Endometrium (tissue), 2 donors: ENCODE data around the gene DRD3.

Source experiments
- FAIRE-seq: peaks from 2 replicates; lab custom pipeline; 2012; peaks lifted over from hg19 to GRCh38; lab: Jason Lieb, UNC
- donor health status: control.
- donor health status: control.

The DRD3 gene

DNA sequence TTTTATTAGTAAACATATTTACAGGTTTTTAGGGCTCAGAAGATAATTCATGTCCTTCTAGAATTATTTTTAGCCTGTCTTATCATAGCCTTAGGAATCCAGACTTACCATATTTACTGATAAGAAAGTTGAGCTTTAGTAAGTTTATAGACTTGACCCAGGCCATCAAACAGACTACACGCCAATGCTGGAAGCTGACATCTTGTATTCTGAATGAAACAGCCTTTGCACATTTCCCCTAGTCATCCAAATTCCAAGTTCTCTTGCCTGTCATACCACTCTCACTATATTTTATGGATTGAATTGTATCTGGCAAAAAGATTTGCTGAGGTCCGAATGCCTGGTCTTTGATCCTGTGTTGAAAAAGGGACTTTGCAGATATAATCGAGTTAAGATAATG, 58.6 kb downstream of the DRD3 start:
- no peak for FAIRE-seq

DNA sequence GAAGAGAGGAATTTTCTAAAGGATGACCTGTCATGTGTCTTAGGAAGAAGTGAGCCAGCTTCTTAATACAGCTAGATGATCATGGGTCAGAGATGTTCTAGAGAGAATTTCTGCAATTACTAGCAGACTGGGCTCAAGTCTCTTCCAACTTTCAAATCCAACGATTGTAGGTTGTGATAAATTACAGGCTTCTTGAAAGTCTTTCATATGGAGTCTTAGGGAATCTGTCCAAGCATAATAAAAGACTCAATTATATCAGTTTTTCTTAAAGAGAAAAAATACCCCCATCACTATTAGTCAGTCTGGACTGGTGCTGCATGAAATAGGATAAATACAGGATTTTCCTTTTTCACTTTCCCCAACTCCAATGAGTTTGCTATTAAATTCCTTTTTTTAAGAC, 59.1 kb downstream of the DRD3 start:
- FAIRE-seq = no peak

DNA sequence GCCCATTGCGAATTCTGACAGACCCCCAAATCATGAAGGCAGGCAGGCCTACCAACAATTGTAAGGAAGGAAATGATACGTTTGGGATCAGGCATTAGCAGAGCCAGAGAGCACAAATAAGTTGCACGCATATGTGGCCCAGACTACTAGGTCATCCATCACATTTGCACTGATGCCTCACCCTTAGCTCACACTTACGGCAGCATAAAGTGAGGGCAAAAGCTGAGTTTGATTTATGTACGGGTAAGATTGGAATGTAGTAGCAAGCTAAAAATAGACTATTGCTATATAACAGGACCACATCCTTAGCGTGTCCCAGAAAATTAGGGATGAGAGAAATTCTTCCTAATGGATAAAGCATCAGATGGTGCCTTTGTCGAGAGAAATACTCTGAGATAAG, 63.7 kb downstream of the DRD3 start:
- FAIRE-seq = no peak

DNA sequence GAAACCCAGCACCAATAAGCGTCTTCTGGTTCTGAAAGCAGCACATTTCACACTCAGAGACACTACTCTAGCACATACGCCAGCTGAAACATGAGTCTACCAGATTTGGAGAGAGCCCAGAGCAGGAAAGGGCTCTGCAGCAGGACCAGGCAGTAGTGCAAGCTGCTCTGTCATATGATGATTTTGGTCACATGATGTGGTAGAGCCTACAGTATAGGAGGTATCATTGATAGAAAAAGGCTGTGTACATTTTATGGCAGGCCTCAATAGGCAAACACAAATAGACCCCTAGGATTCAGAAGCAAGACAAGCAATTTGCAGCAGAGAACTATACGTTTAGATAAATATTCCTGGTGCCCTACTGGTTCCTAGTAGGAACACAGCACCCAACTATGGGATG, 64.1 kb downstream of the DRD3 start:
- FAIRE-seq = no peak

DNA sequence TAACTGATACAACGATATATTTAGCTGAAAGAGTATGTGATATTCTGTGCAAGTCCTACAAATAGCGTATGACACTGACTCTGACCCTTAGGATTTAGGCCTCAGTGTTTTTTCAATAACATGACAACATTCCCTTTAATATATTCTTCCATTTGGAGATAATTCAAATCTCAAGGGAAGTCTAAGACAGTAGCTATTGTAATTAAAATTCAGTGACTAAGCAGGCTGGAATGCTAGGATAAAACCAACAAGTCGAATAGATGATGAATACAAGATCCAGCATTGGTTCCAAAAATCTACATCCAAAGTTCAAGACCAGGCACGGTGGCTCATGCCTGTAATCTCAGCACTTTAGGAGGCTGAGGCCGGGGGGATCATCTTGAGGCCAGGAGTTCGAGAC, 66.2 kb downstream of the DRD3 start:
- no peak for FAIRE-seq

DNA sequence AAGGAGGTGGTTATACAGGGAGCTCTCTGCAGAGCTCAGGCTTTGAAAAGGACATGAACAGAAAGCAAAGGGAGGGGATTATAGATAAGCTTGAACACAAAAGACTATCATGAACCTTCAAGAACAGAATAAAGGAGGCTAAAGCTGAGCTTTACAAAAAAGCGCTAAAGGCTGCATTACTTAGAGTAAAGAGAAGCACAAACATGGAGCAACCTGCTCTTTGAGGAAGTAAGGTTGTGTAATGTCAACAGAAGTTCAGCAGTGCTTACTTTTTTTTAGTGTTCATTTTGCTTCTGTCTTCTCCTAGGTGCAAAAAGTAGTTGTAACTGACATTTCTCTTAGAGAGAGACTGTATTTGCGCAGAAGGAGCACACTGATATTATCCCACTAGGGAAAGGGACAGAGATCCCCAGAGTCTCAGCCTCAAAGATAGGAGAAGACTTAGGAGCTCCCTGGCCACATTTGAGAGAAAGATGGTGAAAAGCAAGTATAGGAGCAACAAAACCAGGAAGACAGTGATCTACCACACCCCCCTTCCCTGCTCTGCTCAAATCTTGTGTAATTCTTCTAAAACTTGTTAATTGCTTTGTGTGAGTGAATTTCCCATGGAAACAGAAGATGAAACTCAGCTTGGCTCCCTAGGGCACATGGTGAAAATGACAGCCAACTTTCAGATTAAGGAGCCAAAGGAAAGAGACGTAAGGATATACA, 67.6 kb downstream of the DRD3 start:
- no peak for FAIRE-seq

DNA sequence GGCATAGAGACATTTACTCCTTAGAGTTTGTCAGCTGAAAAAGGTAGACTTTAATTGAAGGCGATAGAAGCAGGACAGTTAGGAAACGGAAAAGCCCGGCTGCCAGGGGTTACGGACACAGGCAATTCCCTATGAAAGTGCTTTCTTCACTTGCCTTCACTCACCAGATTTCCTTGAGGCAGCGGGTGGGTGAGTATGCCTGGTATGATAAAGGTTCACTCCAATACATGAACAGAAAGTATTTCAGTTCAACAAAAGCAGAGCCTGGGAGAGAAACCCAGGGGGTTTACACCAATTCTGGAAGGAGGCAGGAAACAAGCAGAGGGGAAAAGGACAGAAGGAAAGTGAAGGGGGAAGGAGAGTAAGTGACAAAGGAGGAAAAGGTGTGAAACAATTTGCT, 68.4 kb downstream of the DRD3 start:
- no peak for FAIRE-seq

DNA sequence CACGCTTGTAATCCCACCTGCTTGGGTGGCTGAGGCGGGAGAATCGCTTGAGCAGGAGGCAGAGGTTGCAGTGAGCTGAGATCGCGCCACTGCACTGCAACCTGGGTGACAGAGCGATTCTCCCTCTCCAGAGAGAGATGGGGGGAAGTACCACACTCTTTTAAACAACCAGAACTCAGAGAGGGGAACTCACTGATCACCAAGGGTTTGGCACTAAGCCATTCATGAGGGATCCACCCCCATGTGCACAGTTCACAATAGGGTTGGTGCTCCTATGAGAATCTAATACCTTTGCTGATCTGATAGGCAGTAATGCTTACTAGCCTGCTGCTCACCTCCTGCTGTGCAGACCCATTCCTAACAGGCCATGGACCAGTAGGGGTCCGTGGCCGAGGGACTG, 70.7 kb downstream of the DRD3 start:
- no peak for FAIRE-seq

DNA sequence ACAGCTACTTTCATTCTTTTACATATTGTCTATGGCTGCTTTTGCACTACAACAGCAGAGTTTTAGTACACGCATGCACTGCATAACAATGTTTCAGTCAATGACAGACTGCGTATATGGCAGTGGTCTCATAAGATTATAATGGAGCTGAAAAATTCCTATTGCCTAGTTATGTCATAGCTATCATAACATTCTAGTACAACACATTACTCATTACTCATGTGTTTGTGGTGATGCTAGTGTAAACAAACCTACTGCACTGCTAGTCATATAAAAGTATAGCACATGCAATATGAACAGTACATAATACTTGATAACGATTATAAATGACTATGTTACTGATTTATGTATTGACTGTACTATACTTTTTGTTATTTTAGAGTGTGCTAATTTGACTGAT, 74.4 kb downstream of the DRD3 start:
- FAIRE-seq = no peak

DNA sequence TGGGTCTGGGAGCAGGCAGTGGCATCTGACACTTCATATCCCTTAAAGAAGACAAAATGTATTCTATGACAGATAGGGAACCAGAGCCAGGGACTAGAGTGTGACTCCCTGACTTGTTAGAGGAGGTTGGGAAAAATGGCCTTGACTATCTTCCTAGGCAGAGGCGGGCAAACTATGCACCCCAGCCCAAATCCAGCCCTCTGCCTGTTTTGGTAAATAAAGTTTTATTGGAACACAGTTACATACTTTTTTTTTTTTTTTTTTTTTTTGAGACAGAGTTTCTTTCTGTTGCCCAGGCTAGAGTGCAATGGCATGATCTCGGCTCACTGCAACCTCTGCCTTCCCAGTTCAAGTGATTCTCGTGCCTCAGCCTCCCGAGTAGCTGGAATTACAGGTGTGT, 75.0 kb downstream of the DRD3 start:
- FAIRE-seq = no peak

DNA sequence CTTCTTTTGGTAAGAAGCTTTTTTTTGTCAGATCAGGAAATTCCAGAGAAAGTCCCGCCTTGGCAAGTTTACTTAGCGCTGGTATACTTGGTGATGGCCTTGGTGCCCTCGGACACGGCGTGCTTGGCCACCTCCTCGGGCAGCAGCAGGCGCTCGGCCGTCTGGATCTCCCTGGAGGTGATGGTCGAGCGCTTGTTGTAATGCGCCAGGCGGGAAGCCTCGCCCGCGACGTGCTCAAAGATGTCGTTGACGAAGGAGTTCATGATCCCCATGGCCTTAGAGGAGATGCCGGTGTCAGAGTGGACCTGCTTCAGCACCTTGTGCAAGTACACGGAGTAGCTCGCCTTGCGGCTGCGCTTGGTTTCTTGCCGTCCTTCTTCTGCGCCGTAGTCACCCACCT, 75.7 kb downstream of the DRD3 start:
- FAIRE-seq = no peak

DNA sequence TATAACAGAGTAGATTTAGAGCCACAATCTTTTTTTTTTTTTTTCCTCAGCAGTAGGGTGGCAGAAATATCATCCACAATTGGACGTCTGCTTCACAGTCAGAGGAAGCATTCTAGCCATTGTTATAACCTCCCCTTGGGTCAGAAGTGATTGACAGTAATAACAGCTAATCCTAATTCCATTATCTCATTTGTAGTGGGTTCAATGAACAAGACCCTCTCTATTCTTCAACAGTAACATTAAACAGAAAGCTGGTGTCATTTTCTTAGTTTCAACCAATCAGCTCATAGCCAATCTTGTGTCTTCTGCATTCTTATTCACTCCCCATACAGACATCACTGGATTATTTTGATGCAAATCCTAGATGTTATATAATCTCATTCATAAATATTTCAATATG, 77.8 kb downstream of the DRD3 start:
- no peak for FAIRE-seq

DNA sequence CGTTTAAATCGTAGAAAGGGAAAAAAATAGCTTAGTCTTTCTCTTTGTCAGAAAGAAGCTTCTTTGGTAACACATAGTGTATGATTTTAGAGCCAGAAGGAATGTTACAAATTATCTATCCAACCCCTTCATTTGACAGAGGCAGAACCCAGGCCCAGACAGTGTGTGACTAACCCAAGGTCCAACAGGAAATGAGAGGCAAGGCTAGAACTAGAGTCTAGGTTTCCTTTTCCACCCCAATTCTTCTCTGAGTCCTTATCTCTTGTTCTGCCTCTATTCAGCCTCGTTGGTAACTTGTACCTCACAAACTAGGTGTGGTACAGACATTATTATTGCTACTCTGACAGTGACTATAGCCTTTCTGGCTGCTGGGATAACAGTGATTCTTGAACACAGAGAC, 83.1 kb downstream of the DRD3 start:
- FAIRE-seq = no peak

DNA sequence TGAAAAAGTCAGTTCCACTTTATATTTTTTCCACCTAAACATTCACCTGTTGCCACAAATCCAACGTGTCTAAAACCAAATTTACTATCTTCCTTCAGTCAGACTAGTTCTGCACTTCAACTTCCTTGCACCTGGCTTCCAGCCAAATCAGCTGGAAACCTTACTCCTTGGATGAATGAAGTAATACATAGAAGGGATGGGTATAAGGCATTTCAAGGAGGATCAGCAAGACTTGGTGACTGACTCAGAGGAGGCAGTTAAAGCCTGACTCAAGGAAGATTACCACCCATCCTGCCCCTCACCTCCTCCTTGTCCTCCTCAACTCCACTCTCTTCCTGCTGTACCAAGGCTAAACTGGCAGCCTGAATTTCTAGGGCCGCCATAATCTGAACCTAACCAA, 85.3 kb downstream of the DRD3 start:
- no peak for FAIRE-seq

DNA sequence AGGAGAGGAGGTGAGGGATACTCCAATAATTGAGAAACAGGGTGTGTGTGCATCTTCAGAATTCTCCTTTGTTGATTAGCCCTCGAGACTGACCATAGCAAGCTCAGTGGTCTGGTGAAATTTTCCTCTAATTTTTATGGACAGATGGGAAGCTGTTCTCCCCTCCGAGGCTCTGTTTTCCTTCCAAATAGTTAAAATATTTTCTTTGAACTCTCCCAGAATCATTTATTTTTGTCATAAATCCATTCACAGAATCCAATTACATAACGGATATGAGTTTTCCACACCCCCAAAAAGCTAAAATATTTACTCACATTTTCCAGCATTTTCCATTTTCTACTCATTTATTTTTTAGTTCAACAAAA, 85.9 kb downstream of the DRD3 start:
- no peak for FAIRE-seq

DNA sequence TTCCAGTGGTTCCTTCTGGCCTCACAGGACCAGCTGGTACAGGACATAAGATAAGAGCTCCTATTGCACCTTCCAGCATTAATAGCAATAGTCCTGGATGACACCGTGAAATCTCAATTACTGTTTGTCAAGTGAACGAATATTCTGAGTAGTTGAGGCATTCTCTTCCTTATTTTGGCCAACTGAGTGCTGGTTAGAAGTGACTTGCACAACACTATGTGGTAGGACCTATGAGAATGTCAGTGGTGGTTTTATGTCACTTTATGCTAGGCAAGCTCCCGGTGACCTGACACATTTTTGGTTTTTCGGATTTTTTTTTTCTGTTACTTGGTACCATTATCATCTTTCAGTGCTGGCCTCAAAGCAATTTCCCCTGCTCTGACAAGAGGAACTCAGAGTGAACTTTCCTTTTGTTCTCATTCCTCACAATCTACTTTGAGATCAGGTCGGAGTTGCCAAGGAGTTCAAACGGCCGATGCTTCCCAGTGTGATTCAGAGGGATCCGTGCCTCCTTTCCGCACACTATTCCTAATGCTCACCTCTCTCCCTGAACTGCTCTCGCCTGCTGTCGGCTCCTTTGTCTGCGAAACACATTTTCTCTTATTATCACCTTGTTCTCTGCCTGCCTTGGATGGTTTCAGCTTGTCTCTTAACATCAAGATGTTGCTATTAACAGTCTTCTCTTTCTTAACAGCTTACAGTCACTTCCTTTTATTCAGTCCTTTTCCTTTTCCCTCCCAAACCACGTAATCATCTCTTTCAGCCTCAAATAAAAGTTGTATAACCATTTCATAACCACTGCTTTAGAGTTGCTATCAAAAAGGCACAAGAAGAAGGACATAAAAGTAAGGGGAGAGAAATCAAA, 86.5 kb downstream of the DRD3 start:
- no peak for FAIRE-seq

DNA sequence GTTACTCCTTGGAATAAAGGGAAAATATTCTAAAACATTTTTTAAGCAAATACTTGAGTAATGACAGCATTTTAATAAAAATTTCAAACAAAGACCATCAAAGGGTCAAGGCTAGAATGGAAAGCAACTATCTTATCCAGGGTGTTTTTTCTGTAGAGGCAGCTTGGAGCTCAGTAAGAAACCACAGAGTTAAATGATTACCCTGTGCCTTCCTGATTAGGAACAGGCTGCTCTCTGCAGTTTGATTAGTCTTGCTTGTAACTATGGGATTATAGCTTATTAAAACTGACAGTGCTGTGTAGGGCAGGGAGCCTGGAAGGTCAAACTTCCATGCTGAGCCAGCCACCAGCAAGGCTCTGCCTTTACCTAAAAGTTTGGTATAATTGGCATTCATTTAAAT, 89.2 kb downstream of the DRD3 start:
- no peak for FAIRE-seq

DNA sequence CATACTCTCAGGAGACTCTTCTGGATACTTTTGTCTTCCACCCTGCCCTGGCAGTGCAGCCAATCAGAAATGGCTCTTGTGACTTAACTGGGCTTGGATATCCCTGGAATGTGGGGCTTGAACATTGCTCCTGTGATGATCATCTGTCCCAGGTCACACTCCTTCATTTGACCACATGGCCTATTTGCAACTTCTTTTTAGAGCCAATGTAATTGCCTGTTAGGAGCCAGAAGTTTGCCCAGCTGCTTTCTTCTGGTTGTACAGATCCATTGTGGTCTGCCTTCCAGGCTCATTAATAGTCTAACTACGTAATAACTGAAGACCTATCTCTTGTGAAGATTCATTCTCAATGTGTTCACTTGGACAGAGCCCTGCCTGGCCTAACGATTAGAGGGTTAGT, 92.5 kb downstream of the DRD3 start:
- no peak for FAIRE-seq

DNA sequence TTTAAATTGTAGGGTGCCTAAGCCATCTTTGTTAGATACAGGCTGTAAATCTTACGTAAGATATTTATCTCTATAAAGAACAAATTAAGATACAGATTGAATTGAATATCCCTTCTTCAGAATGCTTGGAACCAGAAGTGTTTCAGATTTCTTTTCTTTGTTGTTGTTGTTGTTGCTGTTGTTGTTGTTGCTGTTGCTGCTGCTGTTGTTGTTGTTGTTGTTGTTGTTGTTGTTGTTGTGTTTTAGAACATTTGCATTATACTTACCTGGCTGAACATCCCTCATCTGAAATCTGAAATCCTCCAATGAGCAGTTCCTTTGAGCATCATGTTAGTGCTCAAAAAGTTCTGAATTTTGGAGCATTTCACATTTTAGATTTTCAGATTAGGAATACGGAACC, 95.7 kb downstream of the DRD3 start:
- FAIRE-seq = no peak

DNA sequence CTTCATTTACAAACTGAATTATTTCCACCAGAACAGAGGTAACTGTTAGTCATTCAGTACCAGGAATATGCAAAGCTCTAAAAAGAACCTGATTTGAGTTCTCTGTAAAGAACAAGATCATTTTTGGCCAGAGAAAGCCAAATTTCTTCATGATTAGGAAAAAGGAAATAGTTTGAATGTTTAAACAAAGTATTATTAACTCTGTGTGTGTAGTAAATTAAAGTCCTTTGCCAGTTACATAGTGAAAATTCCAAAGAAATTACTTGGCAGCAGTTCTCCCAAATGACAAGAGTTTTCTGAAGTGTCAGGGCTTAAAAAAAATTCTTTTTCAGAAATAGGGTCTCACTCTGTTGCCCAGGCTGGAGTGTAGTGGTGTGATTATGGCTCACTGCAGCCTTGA, 97.8 kb downstream of the DRD3 start:
- no peak for FAIRE-seq

DNA sequence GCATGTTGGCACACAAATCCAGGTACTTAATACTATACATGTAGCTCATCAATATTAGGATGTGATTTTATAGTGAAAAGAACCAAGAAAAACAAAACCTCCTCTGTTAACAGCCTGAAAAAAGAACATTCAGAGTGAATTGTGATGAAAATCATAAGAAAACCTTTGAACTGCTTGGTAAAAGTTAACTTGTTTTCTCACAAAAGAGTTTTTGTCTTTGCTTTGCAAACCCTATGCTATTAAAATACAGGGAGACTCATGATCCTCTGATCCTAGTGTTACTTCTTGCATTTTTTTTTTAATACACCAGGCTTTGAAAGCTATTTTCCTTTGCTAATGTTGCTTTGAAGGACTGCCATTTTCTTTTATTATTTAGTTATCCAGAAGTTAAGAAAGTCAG, 98.7 kb downstream of the DRD3 start:
- FAIRE-seq = no peak

DNA sequence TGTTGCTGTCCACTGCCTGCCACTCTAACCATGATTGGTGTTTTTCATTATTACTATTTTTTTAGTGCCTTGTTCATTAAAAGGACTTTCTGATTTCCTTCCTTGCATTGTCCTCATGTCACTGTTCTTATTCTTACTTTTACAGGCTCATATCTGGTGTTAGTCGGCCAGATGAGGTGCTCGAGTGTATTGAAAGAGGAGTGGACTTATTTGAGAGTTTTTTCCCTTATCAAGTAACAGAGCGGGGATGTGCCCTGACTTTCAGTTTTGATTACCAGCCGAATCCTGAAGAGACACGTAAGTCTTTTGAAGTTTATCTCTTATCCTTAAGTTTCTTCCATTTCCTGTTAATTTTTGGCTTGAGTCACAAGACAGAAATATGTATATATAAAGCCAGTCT, 99.1 kb downstream of the DRD3 start:
- FAIRE-seq = no peak

DNA sequence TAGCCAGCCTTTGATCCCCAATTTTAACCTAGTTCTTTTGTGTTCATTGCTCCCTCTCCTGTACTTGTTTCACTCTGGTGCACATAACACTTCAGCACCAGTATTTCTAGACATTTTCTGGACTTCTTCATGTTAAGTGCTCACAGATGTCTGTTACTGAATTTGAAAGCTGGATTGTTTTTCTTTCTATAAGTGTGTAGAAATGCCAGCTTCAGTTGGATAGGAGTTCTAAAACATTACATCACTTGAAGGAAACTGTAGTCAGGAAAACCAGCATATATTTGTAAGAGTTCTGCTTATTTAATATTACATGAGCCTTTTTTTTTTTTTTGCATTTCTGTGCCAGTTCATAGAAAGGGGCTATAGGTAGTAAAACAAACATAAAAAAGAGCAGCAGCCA, 100.7 kb downstream of the DRD3 start:
- no peak for FAIRE-seq
